ENCODE data around the gene MAL.
A peak's percentile ranks its signal among the peaks of the same experiment; 100 is the strongest.
"Not testable (repeated sequence)": the region's sequence is repeated elsewhere in the genome, so short reads cannot be mapped to it uniquely, and the experiment has no call there.

MAL gene

GRCh38 chr2:95036596-95037383 is 11.3 kb downstream of the MAL start:
- DNase-seq, result no peak

GRCh38 chr2:95037384-95037839 is 11.9 kb downstream of the MAL start:
- no peak for DNase-seq

- DNase-seq, result not testable (repeated sequence)
Observed at GRCh38 chr2:95037841-95038585, 12.5 kb downstream of the MAL start.

GRCh38 chr2:95038635-95039298 is 13.3 kb downstream of the MAL start:
- no peak for DNase-seq

- peak in 1 of 2 donors; percentile 52 for DNase-seq
Observed at GRCh38 chr2:95039363-95039762, 13.9 kb downstream of the MAL start.

GRCh38 chr2:95039978-95040377 is 14.5 kb downstream of the MAL start:
- DNase-seq, result no peak

- no peak for DNase-seq
Observed at GRCh38 chr2:95040426-95040825, 14.9 kb downstream of the MAL start.

GRCh38 chr2:95041060-95041823 is 15.7 kb downstream of the MAL start:
- no peak for DNase-seq

- DNase-seq, result no peak
Observed at GRCh38 chr2:95041824-95042442, 16.4 kb downstream of the MAL start.

- DNase-seq, result no peak
Observed at GRCh38 chr2:95042472-95043271, 17.2 kb downstream of the MAL start.

- DNase-seq, result peak in 1 of 2 donors; percentile 33
Observed at GRCh38 chr2:95043300-95044093, 18.0 kb downstream of the MAL start.

- no peak for DNase-seq
Observed at GRCh38 chr2:95044601-95045000, 19.1 kb downstream of the MAL start.

GRCh38 chr2:95046371-95047112 is 21.0 kb downstream of the MAL start:
- no peak for DNase-seq

- DNase-seq, result no peak
Observed at GRCh38 chr2:95047629-95048510, 22.4 kb downstream of the MAL start.

GRCh38 chr2:95048825-95049682 is 23.5 kb downstream of the MAL start:
- DNase-seq, result no peak

GRCh38 chr2:95049683-95049955 is 24.1 kb downstream of the MAL start:
- DNase-seq, result no peak

- no peak for DNase-seq
Observed at GRCh38 chr2:95049961-95050360, 24.5 kb downstream of the MAL start.
